DMS53 treated with DMSO at 0.1 percent for 48 hours (cell line): ENCODE data around the gene LILRB2.
"Not testable (repeated sequence)": the region's sequence is repeated elsewhere in the genome, so short reads cannot be mapped to it uniquely, and the experiment has no call there.

ENCODE experiments used
- DNase-seq: peaks from one replicate; lab custom pipeline; 2025; ENCODE audit not compliant: unreplicated experiment; lab: John Stamatoyannopoulos, UW

Gene LILRB2

DNA sequence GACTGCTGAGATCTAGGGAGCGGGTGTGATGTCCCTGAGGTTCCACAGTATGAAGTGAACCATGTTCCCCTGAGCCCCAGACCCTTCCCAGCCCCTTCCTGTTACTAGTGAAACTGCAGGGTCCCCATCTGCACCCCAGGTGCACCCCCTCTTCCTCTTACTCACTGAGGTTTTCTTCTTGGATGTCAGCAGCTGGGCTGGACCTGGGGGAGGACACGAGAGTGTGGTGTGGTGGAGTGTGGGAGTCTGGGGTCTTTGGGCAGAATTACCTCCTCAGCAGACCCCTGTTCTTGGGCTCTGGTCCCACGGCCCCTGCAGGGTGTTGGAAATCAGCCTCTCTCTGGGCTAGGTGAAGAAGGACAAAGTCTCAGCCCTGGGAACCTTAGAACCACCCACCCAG lies 35.0 kb downstream of the LILRB2 start:
- no peak for DNase-seq

DNA sequence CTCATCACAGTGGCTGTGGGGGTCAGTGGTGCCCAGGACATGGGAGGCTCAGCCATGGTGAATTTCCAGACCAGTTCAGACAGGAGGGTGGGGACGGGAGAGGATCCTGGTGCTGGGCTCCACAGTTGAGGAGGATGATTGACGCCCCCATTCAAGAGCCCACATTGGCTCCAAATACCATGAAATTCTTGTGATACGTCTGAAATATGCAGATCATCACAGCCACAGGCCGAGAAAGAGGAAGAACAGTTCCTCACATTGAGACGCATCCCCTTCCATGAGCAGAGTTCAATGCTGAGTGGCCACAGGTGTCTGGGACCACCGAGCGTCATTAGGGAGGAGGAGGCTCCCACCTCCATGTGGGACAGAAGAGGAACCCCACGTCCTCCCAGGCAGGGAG lies 37.1 kb downstream of the LILRB2 start:
- DNase-seq, result not testable (repeated sequence)

DNA sequence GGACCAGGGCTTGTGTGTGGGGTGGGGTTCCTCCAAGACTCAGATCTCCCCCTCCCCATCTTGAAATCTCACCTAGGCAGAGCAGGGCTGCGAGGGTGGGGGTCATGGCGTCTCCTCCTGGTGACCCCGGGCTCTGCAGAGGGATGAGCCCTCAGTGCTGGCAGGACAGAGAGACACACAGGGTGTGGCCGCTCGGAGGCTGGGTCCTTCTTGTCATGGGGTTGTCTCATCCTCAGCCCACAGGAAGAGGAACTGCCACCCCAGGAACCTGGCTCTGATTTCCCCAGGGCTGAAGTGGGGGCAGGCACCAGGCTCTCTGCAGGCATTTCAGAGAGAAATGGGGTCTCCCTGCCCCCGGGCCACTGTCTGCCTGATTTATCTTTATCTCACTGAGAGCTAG lies 38.3 kb downstream of the LILRB2 start, which contains the start of gene LILRA6:
LILRA6 (minus strand) TSS at position 145 of the 400 bp plus-strand sequence.
- DNase-seq, result not testable (repeated sequence)

DNA sequence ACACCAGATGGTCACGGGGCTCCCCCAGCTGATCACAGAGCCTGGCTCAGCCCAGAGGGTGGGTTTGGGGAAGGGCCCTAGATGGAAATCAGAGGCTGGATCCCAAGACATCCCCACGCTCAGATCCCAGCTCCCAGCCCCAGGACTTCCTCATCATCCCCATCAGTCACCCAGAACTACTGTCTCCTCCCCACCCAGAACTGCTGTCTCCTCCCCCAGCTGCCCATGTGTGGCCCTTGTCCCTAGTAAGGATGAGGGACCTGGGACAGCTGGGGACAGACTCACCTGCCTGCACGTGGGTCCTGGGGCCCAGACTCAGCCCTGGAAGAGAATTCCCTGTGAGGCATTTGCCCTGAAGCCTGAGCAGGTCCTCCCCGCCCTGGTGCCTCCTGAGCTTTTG lies 38.7 kb downstream of the LILRB2 start:
- DNase-seq, result not testable (repeated sequence)

DNA sequence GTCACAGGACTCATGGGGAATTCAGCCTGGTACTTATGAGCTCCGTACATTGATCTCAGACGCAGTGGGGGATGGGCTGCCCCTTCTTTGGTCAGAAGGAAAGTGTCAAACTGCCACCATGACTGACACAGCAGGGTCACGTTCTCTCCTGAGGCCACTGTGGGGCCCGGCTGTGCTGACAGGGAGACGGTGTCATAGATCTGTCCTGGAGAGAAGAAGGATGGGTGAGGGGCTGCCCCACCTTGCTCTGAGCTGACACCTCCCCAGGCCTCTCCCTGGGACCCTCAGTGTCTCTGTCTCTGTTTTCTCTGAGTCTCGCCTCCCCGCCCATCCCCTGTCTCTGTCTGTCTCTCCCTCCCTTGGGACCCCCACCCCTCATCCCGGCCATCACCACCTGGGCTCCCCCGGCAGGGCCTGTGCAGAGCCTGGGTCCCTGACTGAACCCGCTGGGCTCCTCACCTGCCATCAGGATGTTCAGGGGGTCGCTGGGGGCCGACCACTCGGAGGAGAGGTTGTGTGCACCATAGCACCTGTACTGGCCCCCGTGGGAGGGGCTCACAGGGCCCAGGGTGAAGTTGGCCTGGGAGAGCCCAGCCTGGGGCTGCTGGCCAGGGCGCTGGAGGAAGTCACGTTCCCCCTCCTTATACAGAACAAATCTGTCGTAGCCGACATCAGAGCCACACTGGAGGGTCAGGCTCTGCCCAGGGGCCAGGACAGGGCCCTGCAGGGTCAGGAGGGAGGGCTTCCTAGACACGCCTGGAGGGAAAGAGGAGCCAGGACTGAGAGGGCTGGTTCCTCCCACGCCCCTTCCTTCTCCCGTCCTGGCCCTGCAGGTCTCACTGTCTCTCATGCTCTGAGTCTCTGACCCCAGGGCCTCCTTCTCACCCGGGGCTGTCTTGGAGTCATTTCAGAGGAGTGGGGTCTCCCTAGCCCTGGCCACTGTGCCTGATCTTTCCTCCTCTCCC lies 40.3 kb downstream of the LILRB2 start:
- not testable (repeated sequence) for DNase-seq

DNA sequence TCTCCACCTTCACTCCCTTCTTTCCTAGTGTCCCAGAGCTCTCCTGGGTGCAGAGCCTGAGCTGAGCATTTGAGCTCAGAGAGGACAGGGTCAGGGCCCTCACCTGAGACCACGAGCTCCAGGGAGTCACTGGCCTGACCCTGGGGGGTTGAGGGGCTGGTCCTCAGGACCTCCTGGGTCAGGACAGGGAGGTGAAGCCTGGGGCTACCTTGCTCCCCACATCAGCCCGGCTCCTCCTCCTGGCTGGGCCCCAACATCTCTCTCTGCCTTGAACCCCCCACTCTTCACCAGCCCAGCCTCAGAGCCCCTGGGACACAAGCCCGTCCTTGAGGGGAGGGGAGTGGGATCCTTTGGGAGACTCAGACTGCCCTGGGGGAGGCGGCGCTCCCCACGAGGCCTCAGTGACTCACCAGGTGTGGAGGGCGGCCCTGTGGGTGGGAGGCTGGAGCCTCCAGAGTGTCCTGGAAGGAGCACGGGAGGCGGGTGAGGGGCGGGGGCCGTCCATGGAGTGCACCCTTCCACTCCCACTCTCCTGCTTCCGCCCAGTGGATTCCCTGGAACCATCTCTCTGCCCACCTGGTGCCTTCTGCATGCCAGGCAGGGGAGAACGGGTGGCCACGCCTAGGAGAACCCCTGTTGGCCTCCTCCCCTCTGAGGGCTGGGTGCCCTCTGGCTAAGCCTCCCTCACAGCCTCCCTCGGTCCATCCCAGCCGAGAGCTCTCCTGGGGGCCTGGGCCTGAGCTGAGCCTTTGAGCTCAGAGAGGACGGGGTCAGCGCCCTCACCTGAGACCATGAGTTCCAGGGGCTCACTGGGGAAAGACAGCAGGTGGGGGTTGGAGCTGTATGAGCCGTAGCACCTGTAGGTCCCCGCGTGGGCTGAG lies 41.2 kb downstream of the LILRB2 start:
- DNase-seq, result not testable (repeated sequence)

DNA sequence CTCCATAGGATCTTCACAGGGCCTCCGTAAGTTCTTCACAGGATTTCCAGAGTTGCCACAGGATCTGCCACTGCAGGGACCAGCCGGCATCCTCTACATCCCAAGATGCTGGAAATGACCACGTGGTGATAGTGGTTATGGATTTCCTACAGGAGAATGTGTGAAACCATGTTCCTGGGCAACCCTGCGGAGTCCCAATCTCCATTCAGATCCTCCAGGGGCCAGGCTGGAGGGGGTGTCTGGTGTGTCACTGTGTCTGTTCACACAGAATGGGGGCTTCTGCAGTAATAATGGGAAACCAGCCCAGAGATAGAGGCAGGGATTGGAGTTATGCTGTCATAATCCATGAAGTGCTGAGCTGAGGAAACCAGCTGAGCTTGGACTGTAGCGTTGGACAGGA lies 47.0 kb downstream of the LILRB2 start:
- no peak for DNase-seq

DNA sequence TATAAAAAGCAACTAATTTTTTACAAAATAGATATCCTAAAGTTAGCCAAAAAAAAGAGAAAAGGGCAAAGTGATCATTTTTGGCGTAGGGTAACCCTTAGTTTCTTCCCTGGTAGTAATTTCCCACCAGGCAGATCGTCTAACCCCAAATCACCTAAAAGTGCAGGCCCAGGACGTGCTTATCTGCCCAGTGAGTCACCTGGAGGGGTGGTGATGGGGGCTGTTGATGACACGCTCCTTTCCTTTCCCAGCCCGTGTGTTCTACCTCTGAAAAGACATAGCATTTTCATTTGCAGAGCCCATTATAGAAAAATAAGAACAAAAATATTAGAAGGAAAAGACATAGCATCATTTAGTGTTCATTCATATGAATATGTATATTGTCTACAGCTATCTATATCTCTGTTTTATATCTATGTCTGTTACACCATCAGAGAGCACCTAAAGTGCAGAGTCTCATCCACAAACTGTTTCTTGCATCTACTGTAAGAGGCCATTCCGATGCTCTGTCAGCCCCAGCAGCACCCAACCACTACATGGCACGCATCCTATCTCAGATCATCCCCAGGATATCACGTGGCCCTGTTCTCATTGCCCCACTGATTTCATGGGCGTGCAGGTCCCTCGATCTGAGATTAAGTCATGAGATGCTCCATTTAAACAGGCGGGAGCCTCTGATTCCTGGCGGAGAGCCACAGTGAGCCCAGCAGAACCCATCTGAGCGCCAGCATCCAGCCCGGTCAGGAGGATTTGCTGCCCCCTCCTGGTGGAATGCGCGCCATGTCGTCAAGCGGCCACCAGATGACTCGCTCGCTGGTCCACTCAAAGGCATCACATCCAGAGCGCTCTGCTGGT lies 49.6 kb downstream of the LILRB2 start:
- DNase-seq, result peak; percentile 43

DNA sequence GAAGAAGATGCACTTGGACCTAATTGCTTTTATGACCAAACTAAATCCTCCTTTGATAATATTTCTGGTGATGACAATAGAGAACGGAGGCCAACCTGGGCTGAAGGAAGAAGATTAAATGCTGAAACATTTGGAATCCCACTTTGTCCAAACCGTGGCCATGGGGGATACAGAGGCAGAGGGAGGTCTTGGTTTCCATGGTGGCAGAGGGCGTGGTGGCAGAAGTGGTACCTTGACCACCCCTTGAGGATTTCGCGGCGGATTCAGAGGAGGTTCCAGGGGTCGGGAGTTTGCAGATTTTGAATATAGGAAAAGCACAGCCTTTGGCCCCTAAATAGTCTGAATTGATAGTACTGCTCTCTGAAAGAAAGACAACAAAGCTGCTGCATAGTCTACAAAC lies 50.9 kb downstream of the LILRB2 start:
- no peak for DNase-seq

DNA sequence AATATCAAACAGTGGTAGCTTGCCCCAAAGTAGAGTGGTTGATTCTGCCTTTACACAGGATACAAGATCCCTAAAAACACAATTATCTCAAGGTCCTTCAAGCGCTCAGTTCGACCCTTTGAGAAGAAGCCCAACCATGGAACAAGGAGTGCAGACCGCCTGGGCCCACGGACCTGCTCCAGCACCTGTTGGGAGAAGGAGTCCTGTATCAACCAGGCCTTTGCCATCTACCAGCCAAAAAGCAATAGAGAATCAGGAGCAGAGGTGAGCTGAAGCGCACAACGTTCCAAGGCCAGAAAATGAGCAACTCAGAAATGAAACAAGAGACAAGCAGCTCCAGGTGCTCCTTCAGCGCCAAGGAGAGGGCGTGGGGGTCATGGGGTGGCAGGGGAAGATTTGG lies 51.8 kb downstream of the LILRB2 start:
- DNase-seq, result no peak

DNA sequence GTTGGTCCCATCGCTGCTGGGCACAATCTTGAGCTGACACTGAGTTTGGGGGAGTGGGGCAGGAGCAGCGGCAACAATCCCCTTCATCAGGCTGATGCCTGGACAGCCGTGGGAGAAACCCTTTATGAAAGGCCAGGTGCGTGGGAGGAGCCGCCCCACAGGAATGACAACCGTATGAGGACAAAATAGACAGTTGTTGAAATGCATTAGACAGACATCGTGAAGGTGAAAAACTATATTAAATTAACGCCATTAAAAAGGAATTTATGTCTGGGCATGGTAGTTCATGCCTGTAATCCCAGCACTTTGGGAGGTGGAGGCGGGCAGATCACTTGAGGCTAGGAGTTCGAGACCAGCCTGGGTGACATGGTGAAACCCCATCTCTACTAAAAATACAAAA lies 56.3 kb downstream of the LILRB2 start:
- DNase-seq, result not testable (repeated sequence)

DNA sequence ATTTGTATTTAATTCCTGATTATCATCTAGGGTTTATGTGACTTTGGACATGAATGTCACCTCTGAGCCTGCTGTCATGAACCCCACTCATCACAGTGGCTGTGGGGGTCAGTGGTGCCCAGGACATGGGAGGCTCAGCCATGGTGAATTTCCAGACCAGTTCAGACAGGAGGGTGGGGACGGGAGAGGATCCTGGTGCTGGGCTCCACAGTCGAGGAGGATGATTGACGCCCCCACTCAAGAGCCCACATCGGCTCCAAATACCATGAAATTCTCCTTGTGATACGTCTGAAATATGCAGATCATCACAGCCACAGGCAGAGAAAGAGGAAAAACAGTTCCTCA lies 57.0 kb downstream of the LILRB2 start:
- not testable (repeated sequence) for DNase-seq
